HCT116 (cell line): ENCODE measurements around the gene APPL2. TPM values are rescaled to one million over a fixed set of nuclear protein-coding genes. Genes with fewer than 3 reads are reported as not detected.

Source experiments
- ATAC-seq: fragments of 200-7000 bp; cut with Tn5 transposase; 2 replicates; pipeline ENCODE4 v1.9.1; 2020; ENCODE audit warnings: mild to moderate bottlenecking, moderate library complexity
- BruUV-seq: library from RNA; stranded (reverse); fragments of 400-500 nt; replicated peaks from 2 replicates; lab custom pipeline; 2021; lab: Mats Ljungman, UMichigan
- CTCF ChIA-PET: fragments of 300-600 bp; sonication (Branson Sonifier 250); formaldehyde crosslinking; loops from one replicate; lab custom pipeline; 2021; ENCODE audit warnings: antibody characterized with exemption; lab: Charles Lee
- POLR2A ChIA-PET: fragments of 300-600, 350-600 bp; sonication (Branson Sonifier 250); formaldehyde crosslinking; loops from one replicate; lab custom pipeline; 2021; ENCODE audit warnings: antibody characterized with exemption; lab: Charles Lee
- RAD21 ChIA-PET, 2 experiments: fragments of 300-600 bp; sonication (Branson Sonifier 250); formaldehyde crosslinking; loops; one replicate each; lab custom pipeline; 2023; ENCODE audit warnings: low total read pairs in 2 of 2; ENCODE audit not compliant: uncharacterized antibody in 2 of 2, unreplicated experiment in 2 of 2, low non-redundant PET in 1 of 2; lab: Charles Lee
- DNase-seq: peaks from one replicate; pipeline ENCODE4 v3.0.0-alpha.2; 2010; ENCODE audit warnings: low read depth, low spot score
- H2AFZ ChIP-seq: fragments of 200-600 bp; shearing (Covaris generic), sonication (generic); 2 replicates; pipeline ENCODE4 v1.6.1; 2017; ENCODE audit warnings: low read depth, mixed run types, mixed read lengths, antibody characterized with exemption, low read length; ENCODE audit not compliant: poor library complexity, severe bottlenecking
- H3K27ac ChIP-seq: 2 replicates; pipeline ENCODE4 v1.5.1; 2012; ENCODE audit warnings: low read depth, low read length
- H3K27me3 ChIP-seq: fragments of 200-600 bp; sonication (generic); 2 replicates; pipeline ENCODE4 v1.6.1; 2016; ENCODE audit warnings: mixed run types, low read length, mixed read lengths; ENCODE audit not compliant: insufficient read depth
- H3K36me3 ChIP-seq, 2 experiments: fragments of 200-500 bp in 1 of 2; fragments of 200-600 bp in 1 of 2; sonication (Bioruptor generic) in 1 of 2; sonication (generic) in 1 of 2; 2 replicates each; pipeline versions ENCODE4 v1.5.1 to v1.6.1; 2014 to 2016; ENCODE audit warnings: low read length in 2 of 2, inconsistent platforms in 1 of 2, mixed read lengths in 1 of 2, mixed run types in 1 of 2; ENCODE audit not compliant: insufficient read depth in 2 of 2, control insufficient read depth in 1 of 2
- H3K4me1 ChIP-seq, 2 experiments: fragments of 200-600 bp in 1 of 2; sonication (generic) in 1 of 2; 2 replicates each; pipeline versions ENCODE4 v1.5.1 to v1.6.1; 2012 to 2017; ENCODE audit warnings: low read length in 2 of 2, inconsistent platforms in 1 of 2, mild to moderate bottlenecking in 1 of 2, mixed read lengths in 1 of 2, mixed run types in 1 of 2, moderate library complexity in 1 of 2; ENCODE audit not compliant: insufficient read depth in 2 of 2, control insufficient read depth in 1 of 2
- H3K4me2 ChIP-seq: fragments of 200-600 bp; sonication (generic); 2 replicates; pipeline ENCODE4 v1.6.1; 2017; ENCODE audit warnings: mixed run types, low read length, mixed read lengths
- H3K4me3 ChIP-seq, 2 experiments: fragments of 200-600 bp in 1 of 2; sonication (generic) in 1 of 2; replicated peaks in 1 of 2; 2 replicates each; pipeline ENCODE4 v1.5.1; 2011 to 2016; ENCODE audit warnings: low read length in 2 of 2, control low read depth in 1 of 2, low read depth in 1 of 2, mild to moderate bottlenecking in 1 of 2, mixed read lengths in 1 of 2, mixed run types in 1 of 2
- H3K79me2 ChIP-seq: fragments of 200-600 bp; sonication (generic); 2 replicates; pipeline ENCODE4 v1.6.1; 2017; ENCODE audit warnings: mild to moderate bottlenecking, mixed run types, low read length, moderate library complexity, mixed read lengths; ENCODE audit not compliant: insufficient read depth
- H3K9ac ChIP-seq: fragments of 200-600 bp; sonication (generic); 2 replicates; pipeline ENCODE4 v1.6.1; 2016; ENCODE audit warnings: low read length, mixed read lengths
- H3K9me2 ChIP-seq: fragments of 200-600 bp; sonication (generic), shearing (Covaris generic); 2 replicates; pipeline ENCODE4 v1.6.1; 2017; ENCODE audit warnings: mixed run types, mild to moderate bottlenecking, moderate library complexity; ENCODE audit not compliant: insufficient read depth
- H3K9me3 ChIP-seq, 2 experiments: fragments of 200-500 bp in 1 of 2; fragments of 200-600 bp in 1 of 2; sonication (Bioruptor generic) in 1 of 2; sonication (generic) in 1 of 2; 2 replicates each; pipeline ENCODE4 v1.6.1; 2014 to 2017; ENCODE audit warnings: low read length in 2 of 2, mixed read lengths in 2 of 2, inconsistent platforms in 1 of 2, low read depth in 1 of 2, mild to moderate bottlenecking in 1 of 2, mixed run types in 1 of 2, moderate library complexity in 1 of 2; ENCODE audit not compliant: control insufficient read depth in 1 of 2, insufficient read depth in 1 of 2
- H4K20me1 ChIP-seq: fragments of 200-600 bp; sonication (generic), shearing (Covaris generic); 2 replicates; pipeline ENCODE4 v1.6.1; 2017; ENCODE audit warnings: mixed run types, mild to moderate bottlenecking, moderate library complexity; ENCODE audit not compliant: insufficient read depth
- CBX3 ChIP-seq: IDR thresholded peaks from 2 replicates; pipeline ENCODE4 v1.6.1; 2012; ENCODE audit warnings: low read depth
- EZH2 ChIP-seq: fragments of 200-600 bp; sonication (generic); IDR thresholded peaks from 2 replicates; pipeline ENCODE4 v1.6.1; 2017; ENCODE audit warnings: antibody characterized with exemption, mixed run types
- POLR2AphosphoS5 ChIP-seq: IDR thresholded peaks from 2 replicates; pipeline ENCODE4 v1.6.1; 2011; ENCODE audit warnings: mild to moderate bottlenecking, low read depth, low read length, moderate library complexity
- SIN3A ChIP-seq: IDR thresholded peaks from 2 replicates; pipeline ENCODE4 v1.6.1; 2012; ENCODE audit warnings: low read depth
- SP1 ChIP-seq: IDR thresholded peaks from 2 replicates; pipeline ENCODE4 v1.6.1; 2012; ENCODE audit warnings: low read depth
- SRF ChIP-seq: IDR thresholded peaks from 2 replicates; pipeline ENCODE4 v1.6.1; 2012; ENCODE audit warnings: low read depth
- TCF7L2 ChIP-seq: IDR thresholded peaks from 2 replicates; pipeline ENCODE4 v1.7.0; 2011; ENCODE audit warnings: borderline replicate concordance, inconsistent platforms; ENCODE audit not compliant: insufficient read depth, insufficient read length; ENCODE audit errors: extremely low read depth
- YY1 ChIP-seq: IDR thresholded peaks from 2 replicates; pipeline ENCODE4 v1.6.1; 2011; ENCODE audit warnings: low read length, low read depth, moderate library complexity, mild to moderate bottlenecking; ENCODE audit not compliant: insufficient replicate concordance; ENCODE audit errors: extremely low read depth
- ZFX ChIP-seq: fragments of 450-650 bp; IDR thresholded peaks from 2 replicates; pipeline ENCODE4 v1.6.1; 2017
- intact Hi-C: fragments of 100-400 bp; cut with micrococcal nuclease; formaldehyde crosslinking; loops from 2 replicates; pipeline ENCODE4 v1.10.0; 2022
- total RNA-seq: library from RNA; stranded (reverse); gene quantifications from one replicate; pipeline ENCODE4 v1.2.1, GENCODE V29; 2021; ENCODE audit not compliant: unreplicated experiment
- TF ChIP-seq, protein P1 (sequence below): IDR thresholded peaks from 2 replicates; pipeline ENCODE4 v1.6.1; 2011; ENCODE audit warnings: mild to moderate bottlenecking, low read length, moderate library complexity; ENCODE audit not compliant: insufficient replicate concordance; ENCODE audit errors: extremely low read depth
- TF ChIP-seq, protein P2 (sequence below): IDR thresholded peaks from 2 replicates; pipeline ENCODE4 v1.6.1; 2012
- TF ChIP-seq, protein P3 (sequence below): IDR thresholded peaks from 2 replicates; pipeline ENCODE4 v1.6.1; 2012
- TF ChIP-seq, protein P4 (sequence below): IDR thresholded peaks from 2 replicates; pipeline ENCODE4 v1.6.1; 2012; ENCODE audit warnings: low read depth

APPL2 gene
- total RNA-seq, 1 experiment from 2014 or later: 22.6 TPM

DNA sequence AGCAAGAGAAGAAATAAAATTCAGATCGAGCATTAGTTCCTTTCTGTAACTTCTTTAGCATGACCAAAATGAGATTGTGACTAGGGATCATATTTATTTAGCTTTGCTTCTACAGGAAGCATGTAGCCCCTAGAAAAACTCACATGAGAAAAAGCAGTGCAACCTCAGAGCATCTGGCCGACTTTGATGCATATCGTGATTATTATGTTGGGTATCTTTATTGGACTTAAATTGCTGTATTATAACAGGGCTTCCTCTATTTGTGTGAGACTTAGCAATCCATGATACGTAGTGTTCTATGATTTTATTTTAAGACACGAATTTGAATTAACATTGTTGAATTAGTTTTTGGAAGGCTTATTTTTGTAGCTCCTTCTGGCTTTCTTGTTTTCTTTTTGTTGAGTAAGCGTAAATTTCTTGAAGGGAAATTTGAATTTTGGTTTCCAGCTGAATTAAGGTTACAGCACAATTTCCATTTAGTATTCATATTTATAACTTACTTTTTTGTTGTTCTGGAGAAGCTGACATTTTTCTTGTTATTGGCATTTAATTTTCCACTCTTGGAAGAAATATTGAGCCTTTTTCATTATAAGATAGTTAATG, 94.6 kb downstream of the APPL2 start:
- no peaks in the 10 kb centered on the region for H3K79me2 ChIP-seq
- H2AFZ ChIP-seq: no peak overlapping the region
- RAD21 ChIA-PET: no interaction called here
- no TSS peak for BruUV-seq
- no peaks in the 10 kb centered on the region for H3K27me3 ChIP-seq
- no peaks in the 10 kb centered on the region for H3K9me2 ChIP-seq
- H4K20me1 ChIP-seq: 0 out of 2 replicates have a peak, but pooled peaks cover 3% of the 10 kb centered on the region
- POLR2A ChIA-PET: no interaction called here
- H3K4me1 ChIP-seq: no peaks in the 10 kb centered on the region
- intact Hi-C loops: no loop called here
- peaks cover 9 to 17% of the 10 kb centered on the region in 2 experiments; a peak in 3 of 4 replicates for H3K36me3 ChIP-seq
- H3K4me3 ChIP-seq: no peak overlapping the region
- ATAC-seq (no peak), DNase-seq (no peak)
- TF ChIP-seq, protein P1, sequence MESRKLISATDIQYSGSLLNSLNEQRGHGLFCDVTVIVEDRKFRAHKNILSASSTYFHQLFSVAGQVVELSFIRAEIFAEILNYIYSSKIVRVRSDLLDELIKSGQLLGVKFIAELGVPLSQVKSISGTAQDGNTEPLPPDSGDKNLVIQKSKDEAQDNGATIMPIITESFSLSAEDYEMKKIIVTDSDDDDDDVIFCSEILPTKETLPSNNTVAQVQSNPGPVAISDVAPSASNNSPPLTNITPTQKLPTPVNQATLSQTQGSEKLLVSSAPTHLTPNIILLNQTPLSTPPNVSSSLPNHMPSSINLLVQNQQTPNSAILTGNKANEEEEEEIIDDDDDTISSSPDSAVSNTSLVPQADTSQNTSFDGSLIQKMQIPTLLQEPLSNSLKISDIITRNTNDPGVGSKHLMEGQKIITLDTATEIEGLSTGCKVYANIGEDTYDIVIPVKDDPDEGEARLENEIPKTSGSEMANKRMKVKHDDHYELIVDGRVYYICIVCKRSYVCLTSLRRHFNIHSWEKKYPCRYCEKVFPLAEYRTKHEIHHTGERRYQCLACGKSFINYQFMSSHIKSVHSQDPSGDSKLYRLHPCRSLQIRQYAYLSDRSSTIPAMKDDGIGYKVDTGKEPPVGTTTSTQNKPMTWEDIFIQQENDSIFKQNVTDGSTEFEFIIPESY: no peak
- TF ChIP-seq, protein P2, sequence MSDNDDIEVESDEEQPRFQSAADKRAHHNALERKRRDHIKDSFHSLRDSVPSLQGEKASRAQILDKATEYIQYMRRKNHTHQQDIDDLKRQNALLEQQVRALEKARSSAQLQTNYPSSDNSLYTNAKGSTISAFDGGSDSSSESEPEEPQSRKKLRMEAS: no peak
- no peak for TF ChIP-seq YY1
- TF ChIP-seq SRF: no peak
- no peak for TF ChIP-seq EZH2
- no peak overlapping the region for H3K9ac ChIP-seq
- no peak overlapping the region for H3K4me2 ChIP-seq
- H3K9me3 ChIP-seq: no peaks in the 10 kb centered on the region
- CTCF ChIA-PET: no interaction called here
- no peak overlapping the region for H3K27ac ChIP-seq

DNA sequence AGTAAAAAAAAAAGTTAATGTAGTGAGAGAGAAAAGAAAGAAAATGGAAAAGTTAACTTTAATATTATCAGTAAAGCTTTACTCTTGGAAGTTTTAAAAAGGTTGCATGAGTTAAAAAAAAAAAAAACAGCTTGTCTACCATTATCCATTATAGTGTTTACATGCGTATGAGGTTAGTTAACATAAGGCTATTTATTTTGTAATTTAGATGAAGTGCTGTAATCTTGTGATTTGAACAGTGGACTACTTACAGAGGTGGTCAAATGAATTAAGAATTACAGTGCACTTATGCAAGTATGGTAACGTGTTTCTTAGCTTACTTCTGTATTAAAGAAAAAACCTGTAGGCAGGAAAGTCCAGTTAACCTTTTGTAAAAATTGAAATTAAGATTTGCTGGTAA, 97.7 kb downstream of the APPL2 start:
- H3K9me3 ChIP-seq: no peaks in the 10 kb centered on the region
- CTCF ChIA-PET: no interaction called here
- no peaks in the 10 kb centered on the region for H3K79me2 ChIP-seq
- H3K9me2 ChIP-seq: no peaks in the 10 kb centered on the region
- POLR2A ChIA-PET: no interaction called here
- RAD21 ChIA-PET: no interaction called here
- ATAC-seq (no peak), DNase-seq (no peak)
- BruUV-seq: no TSS peak
- H3K36me3 ChIP-seq: peaks cover 10 to 19% of the 10 kb centered on the region in 2 experiments
- H2AFZ ChIP-seq: no peak overlapping the region
- 0 out of 2 replicates have a peak, but pooled peaks cover 3% of the 10 kb centered on the region for H4K20me1 ChIP-seq
- intact Hi-C loops: no loop called here
- no peak overlapping the region for H3K27ac ChIP-seq
- no peak overlapping the region for H3K9ac ChIP-seq
- H3K4me1 ChIP-seq: no peaks in the 10 kb centered on the region
- H3K4me2 ChIP-seq: no peak overlapping the region
- H3K27me3 ChIP-seq: no peaks in the 10 kb centered on the region
- no peak overlapping the region for H3K4me3 ChIP-seq
- TF ChIP-seq, protein P2: no peak
- TF ChIP-seq, protein P3, sequence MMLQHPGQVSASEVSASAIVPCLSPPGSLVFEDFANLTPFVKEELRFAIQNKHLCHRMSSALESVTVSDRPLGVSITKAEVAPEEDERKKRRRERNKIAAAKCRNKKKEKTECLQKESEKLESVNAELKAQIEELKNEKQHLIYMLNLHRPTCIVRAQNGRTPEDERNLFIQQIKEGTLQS: no peak
- TF ChIP-seq ZFX (no peak), CBX3 (no peak), SP1 (no peak), SIN3A (no peak), YY1 (no peak), TCF7L2 (no peak), EZH2 (no peak), SRF (no peak), POLR2AphosphoS5 (no peak)
- TF ChIP-seq, protein P4, sequence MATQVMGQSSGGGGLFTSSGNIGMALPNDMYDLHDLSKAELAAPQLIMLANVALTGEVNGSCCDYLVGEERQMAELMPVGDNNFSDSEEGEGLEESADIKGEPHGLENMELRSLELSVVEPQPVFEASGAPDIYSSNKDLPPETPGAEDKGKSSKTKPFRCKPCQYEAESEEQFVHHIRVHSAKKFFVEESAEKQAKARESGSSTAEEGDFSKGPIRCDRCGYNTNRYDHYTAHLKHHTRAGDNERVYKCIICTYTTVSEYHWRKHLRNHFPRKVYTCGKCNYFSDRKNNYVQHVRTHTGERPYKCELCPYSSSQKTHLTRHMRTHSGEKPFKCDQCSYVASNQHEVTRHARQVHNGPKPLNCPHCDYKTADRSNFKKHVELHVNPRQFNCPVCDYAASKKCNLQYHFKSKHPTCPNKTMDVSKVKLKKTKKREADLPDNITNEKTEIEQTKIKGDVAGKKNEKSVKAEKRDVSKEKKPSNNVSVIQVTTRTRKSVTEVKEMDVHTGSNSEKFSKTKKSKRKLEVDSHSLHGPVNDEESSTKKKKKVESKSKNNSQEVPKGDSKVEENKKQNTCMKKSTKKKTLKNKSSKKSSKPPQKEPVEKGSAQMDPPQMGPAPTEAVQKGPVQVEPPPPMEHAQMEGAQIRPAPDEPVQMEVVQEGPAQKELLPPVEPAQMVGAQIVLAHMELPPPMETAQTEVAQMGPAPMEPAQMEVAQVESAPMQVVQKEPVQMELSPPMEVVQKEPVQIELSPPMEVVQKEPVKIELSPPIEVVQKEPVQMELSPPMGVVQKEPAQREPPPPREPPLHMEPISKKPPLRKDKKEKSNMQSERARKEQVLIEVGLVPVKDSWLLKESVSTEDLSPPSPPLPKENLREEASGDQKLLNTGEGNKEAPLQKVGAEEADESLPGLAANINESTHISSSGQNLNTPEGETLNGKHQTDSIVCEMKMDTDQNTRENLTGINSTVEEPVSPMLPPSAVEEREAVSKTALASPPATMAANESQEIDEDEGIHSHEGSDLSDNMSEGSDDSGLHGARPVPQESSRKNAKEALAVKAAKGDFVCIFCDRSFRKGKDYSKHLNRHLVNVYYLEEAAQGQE: no peak
